Measurements from ENCODE around the gene TMOD3.

TMOD3 gene

DNA sequence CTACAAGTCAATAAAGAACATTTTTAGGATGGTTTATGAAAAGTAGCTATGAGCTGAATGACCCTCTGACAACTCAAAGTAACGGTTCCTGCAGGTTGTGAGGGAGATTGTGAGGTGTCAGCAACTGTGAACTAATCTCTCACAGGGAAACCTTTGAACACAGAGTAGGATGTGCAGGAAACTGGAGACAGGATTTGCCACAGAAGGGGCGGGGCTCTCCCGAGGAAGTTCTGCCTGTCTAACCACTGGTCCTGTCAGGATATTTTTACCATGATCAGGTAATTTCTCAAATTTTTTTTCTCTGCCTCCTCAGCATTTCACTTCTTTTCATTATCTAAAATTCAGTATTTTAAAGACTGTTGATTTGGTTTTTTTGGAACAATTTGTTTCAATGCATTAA lies 108.8 kb downstream of the TMOD3 start:
- TF ChIP-seq ZFX (IDR thresholded peaks at IDR 0.05; ENCODE audit: borderline replicate concordance): no peak
- TF ChIP-seq, protein P1, sequence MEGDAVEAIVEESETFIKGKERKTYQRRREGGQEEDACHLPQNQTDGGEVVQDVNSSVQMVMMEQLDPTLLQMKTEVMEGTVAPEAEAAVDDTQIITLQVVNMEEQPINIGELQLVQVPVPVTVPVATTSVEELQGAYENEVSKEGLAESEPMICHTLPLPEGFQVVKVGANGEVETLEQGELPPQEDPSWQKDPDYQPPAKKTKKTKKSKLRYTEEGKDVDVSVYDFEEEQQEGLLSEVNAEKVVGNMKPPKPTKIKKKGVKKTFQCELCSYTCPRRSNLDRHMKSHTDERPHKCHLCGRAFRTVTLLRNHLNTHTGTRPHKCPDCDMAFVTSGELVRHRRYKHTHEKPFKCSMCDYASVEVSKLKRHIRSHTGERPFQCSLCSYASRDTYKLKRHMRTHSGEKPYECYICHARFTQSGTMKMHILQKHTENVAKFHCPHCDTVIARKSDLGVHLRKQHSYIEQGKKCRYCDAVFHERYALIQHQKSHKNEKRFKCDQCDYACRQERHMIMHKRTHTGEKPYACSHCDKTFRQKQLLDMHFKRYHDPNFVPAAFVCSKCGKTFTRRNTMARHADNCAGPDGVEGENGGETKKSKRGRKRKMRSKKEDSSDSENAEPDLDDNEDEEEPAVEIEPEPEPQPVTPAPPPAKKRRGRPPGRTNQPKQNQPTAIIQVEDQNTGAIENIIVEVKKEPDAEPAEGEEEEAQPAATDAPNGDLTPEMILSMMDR (IDR thresholded peaks at IDR 0.05): no peak
- H3K27ac ChIP-seq: no peak overlapping the region

DNA sequence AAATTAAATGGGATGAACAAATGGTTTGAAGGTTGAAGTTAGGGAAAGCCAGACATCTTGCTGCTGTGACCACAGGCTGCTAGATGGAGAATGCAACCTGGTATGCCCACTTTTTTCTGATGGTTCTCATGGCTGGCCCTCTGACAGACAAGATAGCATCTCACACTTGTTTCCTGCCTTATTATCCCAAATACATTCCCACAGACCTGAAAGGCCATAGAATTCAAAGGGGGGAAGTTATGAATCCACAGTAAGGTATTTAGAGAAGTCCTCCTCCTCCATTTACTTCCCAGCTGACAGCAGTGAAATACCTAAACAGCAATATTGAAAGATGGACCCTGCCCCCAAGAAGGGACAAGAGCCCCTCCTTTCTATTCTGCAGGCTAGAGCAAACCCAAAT lies 109.8 kb downstream of the TMOD3 start:
- H3K27ac ChIP-seq: no peak overlapping the region
- TF ChIP-seq ZFX (IDR thresholded peaks at IDR 0.05; ENCODE audit: borderline replicate concordance): no peak
- TF ChIP-seq, protein P1 (IDR thresholded peaks at IDR 0.05): no peak

DNA sequence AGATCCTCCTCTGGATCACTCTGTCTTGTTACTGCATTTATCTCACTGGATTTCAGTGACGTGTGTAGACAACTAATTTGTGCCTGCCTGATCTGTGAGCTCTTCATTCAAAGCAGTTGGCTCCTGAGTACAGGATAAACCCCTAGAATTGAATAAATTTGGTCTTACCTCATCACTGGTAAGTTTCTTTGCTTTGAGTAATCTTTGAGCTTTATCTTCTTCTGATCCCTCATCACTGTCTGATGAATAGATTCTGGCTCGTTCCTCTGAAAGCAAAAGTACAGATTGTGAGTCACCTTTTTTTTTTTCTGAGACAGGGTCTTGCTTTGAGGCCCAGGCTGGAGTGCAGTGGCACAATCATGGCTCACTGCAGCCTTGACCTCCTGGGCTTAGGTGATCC lies 117.7 kb downstream of the TMOD3 start:
- TF ChIP-seq, protein P1 (IDR thresholded peaks at IDR 0.05): no peak
- no peak for TF ChIP-seq ZFX (IDR thresholded peaks at IDR 0.05; ENCODE audit: borderline replicate concordance)
- no peak overlapping the region for H3K27ac ChIP-seq

DNA sequence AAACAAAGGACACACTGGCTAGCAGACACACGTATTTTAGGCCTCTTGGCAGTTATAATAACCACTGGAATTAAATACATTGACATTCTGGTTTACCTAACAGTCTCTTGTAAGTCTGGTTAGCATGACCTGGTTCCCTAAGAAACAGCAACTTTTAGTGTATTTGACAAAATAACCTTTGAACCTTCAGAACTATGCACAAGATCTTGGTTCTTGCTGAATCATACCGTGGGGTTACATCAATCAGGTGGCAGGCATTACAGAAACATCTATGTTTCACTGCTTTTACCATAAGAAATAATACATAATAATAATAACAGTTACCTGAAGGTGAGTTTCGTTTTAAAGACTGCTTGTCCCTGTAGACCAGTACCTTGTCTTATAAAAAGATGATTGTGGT lies 123.4 kb downstream of the TMOD3 start:
- TF ChIP-seq, protein P1 (IDR thresholded peaks at IDR 0.05): no peak
- TF ChIP-seq ZFX (IDR thresholded peaks at IDR 0.05; ENCODE audit: borderline replicate concordance): no peak
- H3K27ac ChIP-seq: no peak overlapping the region

DNA sequence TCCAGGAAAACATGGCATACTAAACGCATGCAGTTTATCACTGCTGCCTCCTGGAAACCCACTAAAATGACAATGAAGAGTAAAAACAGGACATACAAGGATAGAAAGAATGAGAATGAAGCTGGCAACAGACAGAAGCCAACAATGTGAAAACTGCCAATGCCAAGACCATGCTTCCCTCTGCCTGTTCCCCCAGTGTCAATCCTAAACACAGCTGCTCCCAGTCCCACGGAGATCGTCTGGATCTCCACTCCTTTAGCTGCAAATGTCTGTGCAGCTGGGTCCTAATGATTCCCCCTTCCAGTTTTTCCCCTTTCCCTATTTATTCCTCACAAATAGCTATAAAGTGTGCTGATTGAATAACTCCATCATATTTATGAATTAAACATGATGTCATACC lies 126.1 kb downstream of the TMOD3 start:
- H3K27ac ChIP-seq: no peak overlapping the region
- TF ChIP-seq ZFX (IDR thresholded peaks at IDR 0.05; ENCODE audit: borderline replicate concordance): no peak
- TF ChIP-seq, protein P1 (IDR thresholded peaks at IDR 0.05): no peak
